HG02678 (cell line): ENCODE measurements around the gene ST13.
"Not testable (repeated sequence)": the region's sequence is repeated elsewhere in the genome, so short reads cannot be mapped to it uniquely, and the experiment has no call there.

ENCODE experiments used
- ATAC-seq: cut with Tn5 transposase; IDR thresholded peaks from one replicate; pipeline ENCODE4 v1.9.1; 2021; ENCODE audit warnings: mild to moderate bottlenecking, moderate library complexity; ENCODE audit not compliant: unreplicated experiment

ST13 gene

GRCh38 chr22:40789131-40789530, 67.3 kb downstream of the ST13 start:
- no peak for ATAC-seq

- ATAC-seq = no peak
Observed at GRCh38 chr22:40782521-40782920, 73.9 kb downstream of the ST13 start.

GRCh38 chr22:40781749-40782148, 74.7 kb downstream of the ST13 start:
- ATAC-seq = not testable (repeated sequence)
